ENCODE data around the gene PDE7B.

Gene PDE7B

DNA sequence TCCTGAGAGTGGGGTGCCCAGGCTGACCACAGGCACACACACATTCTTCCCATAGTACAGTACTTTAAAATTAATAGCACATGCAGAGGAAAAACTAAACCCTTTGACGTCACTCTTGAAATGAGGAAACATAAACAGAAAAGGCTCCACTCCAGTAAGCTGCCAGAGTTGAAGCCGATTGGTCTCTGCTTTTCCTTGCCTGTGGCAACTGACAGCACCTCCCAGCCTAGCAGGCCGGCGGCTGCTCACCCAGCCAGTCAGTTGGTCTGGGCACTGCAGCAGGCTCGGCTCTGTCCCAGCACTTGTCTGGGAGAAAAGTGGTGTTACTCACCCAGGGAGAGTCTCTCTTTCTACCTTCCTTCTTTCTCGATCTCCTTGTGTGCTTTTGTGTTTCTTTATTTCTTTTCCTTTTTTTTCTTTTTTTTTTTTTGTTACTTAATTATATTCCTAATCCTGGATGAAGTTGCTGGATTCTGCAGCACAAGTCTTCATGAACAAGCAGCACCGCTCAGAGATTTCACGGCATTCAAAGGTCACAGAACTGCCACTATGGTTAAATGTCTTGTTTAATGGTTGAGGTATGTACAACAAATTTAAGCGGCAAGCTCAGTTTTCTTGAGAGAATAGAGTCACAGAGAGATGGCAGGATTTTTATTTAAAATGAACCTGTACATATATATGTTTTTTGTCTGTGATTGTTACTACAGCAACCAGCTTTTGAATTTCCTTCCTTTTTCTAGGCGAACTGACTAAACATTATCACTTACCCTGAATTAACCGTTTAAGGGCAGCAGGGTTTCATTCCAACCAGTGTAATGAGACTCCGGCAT lies at the start of gene PDE7B:
Gene PDE7B, plus strand, starts transcription at position 260 of the 830 bp plus-strand sequence.
- peak within 1 kb of the TSS; percentile 69 for H3K27ac Mint-ChIP-seq
- no peaks in the 10 kb centered on the region for H3K9me3 Mint-ChIP-seq
- H3K36me3 Mint-ChIP-seq: no peaks in the 10 kb centered on the region

DNA sequence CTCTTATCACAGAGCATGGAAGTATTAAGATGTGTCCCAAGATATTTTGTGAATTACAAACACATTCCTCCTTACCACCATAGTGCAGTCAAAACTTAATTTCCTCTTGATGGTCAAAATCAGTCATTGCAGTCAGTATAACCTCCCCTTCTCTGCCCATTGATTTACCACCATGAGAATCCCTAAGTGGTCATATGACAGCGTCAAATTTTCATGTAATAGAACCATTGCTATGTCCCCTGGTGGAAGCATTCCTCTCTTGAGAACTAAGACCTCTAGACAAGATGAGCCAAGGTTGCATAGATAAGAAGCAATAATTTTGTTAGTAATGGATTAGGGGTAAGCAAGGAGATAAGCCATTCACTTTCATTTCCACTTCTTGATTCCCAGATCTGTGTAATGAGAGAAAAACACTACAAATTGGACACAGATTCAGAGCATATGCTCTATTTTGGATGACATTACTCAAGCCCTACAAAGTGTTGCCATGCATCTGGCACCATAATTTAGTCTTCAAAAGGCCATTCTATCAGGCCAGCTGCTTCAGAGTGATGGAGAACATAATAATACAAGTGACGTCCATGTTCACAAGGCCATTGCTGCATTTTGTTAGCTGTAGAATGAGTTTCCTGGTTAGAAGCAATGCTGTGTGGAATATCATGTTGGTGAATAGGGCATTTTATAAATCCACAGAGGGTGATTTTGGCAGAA lies 49.6 kb upstream of the PDE7B start:
- no peaks in the 10 kb centered on the region for H3K27me3 Mint-ChIP-seq
- CTCF ChIA-PET: no interaction called here
- DNase-seq: no peak
- H3K4me3 Mint-ChIP-seq: no peak overlapping the region
- H3K27ac Mint-ChIP-seq: no peak overlapping the region
- H3K4me1 Mint-ChIP-seq: no peaks in the 10 kb centered on the region
- H3K36me3 Mint-ChIP-seq: no peaks in the 10 kb centered on the region
- H3K9me3 Mint-ChIP-seq: no peaks in the 10 kb centered on the region

More for the DNA sequence above, at the start of gene PDE7B:
- CTCF ChIA-PET: interaction anchor here (0.7 to 2.0 kb wide), 5 partner anchors 22 to 60 kb away, joined by 3 to 9 read pairs (median 4); no protein-coding TSS in a partner anchor
- Mint-ChIP-seq H3K4me3 (peak within 1 kb of the TSS; percentile 68), H3K27me3 (peaks cover 3% of the 10 kb centered on the region), H3K4me1 (peaks cover 29% of the 10 kb centered on the region)
- DNase-seq: peak; percentile 66

DNA sequence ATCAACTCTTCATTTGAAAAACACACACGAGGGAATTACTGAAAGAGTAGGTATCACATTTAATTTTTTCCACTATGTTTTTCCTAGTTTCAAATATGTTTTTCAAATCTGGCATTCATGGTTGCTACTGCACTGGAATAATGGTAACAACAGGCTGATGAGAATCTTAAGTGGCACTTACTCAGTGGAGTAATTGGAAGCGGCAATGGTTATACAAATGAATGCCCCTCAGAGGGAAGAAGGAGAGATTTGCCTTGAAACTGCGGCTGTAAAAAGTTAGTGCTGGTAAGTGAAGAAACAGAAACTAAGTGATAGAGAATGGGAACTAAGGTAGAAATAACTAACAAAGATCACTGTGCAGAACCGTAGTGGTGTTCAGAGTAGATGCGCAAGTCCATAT lies 41.0 kb upstream of the PDE7B start:
- no peaks in the 10 kb centered on the region for H3K9me3 Mint-ChIP-seq
- no peaks in the 10 kb centered on the region for H3K27me3 Mint-ChIP-seq
- no peak overlapping the region for H3K27ac Mint-ChIP-seq
- DNase-seq: no peak
- no peaks in the 10 kb centered on the region for H3K36me3 Mint-ChIP-seq
- CTCF ChIA-PET: no interaction called here
- no peaks in the 10 kb centered on the region for H3K4me1 Mint-ChIP-seq
- H3K4me3 Mint-ChIP-seq: no peak overlapping the region

GRCh38 chr6:135811170-135811569 lies 40.3 kb upstream of the PDE7B start:
- no peak overlapping the region for H3K27ac Mint-ChIP-seq
- no peaks in the 10 kb centered on the region for H3K27me3 Mint-ChIP-seq
- no peaks in the 10 kb centered on the region for H3K4me1 Mint-ChIP-seq
- H3K36me3 Mint-ChIP-seq: no peaks in the 10 kb centered on the region
- no peaks in the 10 kb centered on the region for H3K9me3 Mint-ChIP-seq
- no peak for DNase-seq
- CTCF ChIA-PET: no interaction called here
- H3K4me3 Mint-ChIP-seq: no peak overlapping the region

DNA sequence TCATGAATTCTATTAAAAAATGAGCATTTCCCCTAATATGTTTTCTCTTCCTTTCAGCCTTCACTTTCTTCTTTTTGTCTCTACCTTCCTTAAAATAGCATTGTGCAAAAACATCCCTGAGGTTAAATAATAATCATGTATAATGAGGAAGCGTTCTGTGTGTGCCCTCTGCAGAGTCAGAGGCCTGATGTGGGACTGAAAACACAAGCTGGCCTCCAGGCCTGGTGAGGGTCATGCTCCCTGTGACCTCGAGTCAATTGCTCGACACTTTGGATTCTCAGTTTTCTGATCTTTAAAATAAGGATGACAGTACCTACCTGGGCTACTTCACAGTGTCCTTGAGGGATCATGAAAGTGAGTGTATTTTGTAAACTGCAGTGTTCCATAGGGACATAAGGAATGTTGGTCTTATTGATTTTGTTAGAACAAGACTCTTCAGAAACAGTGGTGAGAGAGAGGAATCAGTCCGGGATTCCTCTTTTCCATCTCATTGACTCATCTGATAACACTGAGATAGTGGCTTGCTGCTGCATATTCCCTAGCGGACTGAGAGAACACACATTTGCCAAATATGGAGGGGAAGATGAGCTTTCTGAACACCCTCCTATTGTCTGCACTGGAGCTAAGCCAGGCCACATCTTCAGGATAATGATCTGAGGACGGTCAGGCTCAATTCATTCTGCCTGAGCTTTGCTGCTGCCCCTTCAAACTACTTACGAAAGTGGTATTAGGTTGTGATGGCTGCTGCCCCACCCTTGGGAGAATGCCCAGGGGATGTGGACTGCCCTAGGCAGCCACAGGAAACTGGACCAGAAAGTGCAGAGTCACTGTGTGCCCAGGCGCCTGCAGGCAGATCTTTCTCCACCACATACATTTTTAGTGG lies 39.6 kb upstream of the PDE7B start:
- Mint-ChIP-seq H3K27me3 (no peaks in the 10 kb centered on the region), H3K9me3 (no peaks in the 10 kb centered on the region), H3K36me3 (no peaks in the 10 kb centered on the region), H3K4me3 (no peak overlapping the region), H3K27ac (no peak overlapping the region), H3K4me1 (no peaks in the 10 kb centered on the region)
- DNase-seq: no peak
- CTCF ChIA-PET: no interaction called here

GRCh38 chr6:135813401-135813800 lies 38.1 kb upstream of the PDE7B start:
- no peak overlapping the region for H3K4me3 Mint-ChIP-seq
- H3K27me3 Mint-ChIP-seq: peaks cover 5% of the 10 kb centered on the region
- DNase-seq: no peak
- H3K9me3 Mint-ChIP-seq: no peaks in the 10 kb centered on the region
- no peak overlapping the region for H3K27ac Mint-ChIP-seq
- CTCF ChIA-PET: no interaction called here
- no peaks in the 10 kb centered on the region for H3K4me1 Mint-ChIP-seq
- no peaks in the 10 kb centered on the region for H3K36me3 Mint-ChIP-seq

- no peaks in the 10 kb centered on the region for H3K4me1 Mint-ChIP-seq
- peaks cover 6% of the 10 kb centered on the region for H3K27me3 Mint-ChIP-seq
- CTCF ChIA-PET: no interaction called here
- DNase-seq: no peak
- H3K36me3 Mint-ChIP-seq: no peaks in the 10 kb centered on the region
- H3K4me3 Mint-ChIP-seq: no peak overlapping the region
- H3K9me3 Mint-ChIP-seq: no peaks in the 10 kb centered on the region
- no peak overlapping the region for H3K27ac Mint-ChIP-seq
Measured at GRCh38 chr6:135814043-135814442, 37.5 kb upstream of the PDE7B start.

- Mint-ChIP-seq H3K36me3 (no peaks in the 10 kb centered on the region), H3K27ac (no peak overlapping the region), H3K9me3 (no peaks in the 10 kb centered on the region), H3K27me3 (peaks cover 6% of the 10 kb centered on the region), H3K4me1 (no peaks in the 10 kb centered on the region), H3K4me3 (no peak overlapping the region)
- no peak for DNase-seq
- CTCF ChIA-PET: no interaction called here
Measured at GRCh38 chr6:135815216-135815615, 36.3 kb upstream of the PDE7B start.

DNA sequence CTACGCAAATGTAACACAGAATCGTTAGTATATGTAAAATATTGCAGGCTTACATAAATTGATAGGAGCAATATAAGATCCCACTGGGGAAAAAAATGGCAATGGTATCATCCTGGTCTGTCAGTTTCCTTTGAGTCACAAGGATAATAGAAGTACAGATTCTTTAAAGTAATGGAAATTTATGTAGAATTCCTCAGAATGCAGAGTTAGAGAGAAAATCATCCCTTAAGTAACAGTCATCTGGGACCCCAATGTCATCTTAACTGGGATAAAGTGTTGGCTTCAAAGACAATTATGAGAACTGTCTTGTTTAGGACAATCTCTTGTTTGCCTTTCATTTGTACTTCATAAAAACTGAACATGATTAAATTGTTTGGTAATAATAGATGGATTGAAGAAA lies 34.5 kb upstream of the PDE7B start:
- DNase-seq: no peak
- Mint-ChIP-seq H3K27ac (no peak overlapping the region), H3K4me3 (no peak overlapping the region), H3K4me1 (no peaks in the 10 kb centered on the region), H3K9me3 (no peaks in the 10 kb centered on the region), H3K27me3 (peaks cover 6% of the 10 kb centered on the region), H3K36me3 (no peaks in the 10 kb centered on the region)
- CTCF ChIA-PET: interaction anchor here (1.1 kb wide), 1 partner anchor 93 kb away, joined by 4 read pairs; no protein-coding TSS in a partner anchor

DNA sequence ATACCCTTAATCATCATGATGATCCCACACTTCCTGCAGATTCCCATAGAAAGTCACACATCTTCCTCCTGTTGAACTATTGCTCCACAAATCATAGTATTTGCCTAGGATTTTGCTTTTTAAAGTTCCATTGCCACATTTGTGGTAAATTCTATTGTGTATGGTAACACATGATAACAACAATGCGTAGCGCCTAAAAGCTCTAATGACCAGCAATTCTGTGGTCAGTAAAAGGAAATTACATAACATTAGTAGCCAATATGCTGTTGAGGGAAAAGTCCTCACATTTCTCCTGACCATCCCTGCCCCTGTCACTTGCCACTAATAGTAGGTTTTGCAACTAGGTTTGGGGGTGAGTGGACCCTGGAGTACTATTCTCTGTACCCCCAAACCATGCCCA lies 31.8 kb upstream of the PDE7B start:
- Mint-ChIP-seq H3K9me3 (no peaks in the 10 kb centered on the region), H3K36me3 (no peaks in the 10 kb centered on the region), H3K27me3 (peaks cover 6% of the 10 kb centered on the region), H3K27ac (no peak overlapping the region), H3K4me1 (no peaks in the 10 kb centered on the region), H3K4me3 (no peak overlapping the region)
- CTCF ChIA-PET: no interaction called here
- no peak for DNase-seq

DNA sequence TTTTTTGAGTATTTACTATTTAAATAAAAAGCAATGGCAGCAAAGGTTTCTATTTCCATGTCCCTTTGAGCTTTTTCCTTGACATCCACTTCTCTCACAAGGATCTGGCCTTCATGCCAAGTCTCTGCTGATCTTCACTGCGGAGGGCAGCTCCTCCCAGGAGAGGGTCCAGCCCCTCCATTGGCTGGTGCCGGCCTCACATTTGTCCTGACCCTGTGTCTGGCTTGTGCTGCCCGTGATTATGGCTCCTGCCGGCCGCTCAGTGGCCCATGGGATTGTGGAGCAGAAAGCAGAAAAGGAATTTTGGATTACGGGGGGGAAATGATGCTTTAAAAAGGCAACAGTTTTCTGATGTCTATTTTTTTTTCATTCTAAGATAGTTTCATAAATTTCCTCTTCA lies 31.2 kb upstream of the PDE7B start:
- Mint-ChIP-seq H3K27me3 (peaks cover 6% of the 10 kb centered on the region), H3K36me3 (no peaks in the 10 kb centered on the region), H3K4me1 (no peaks in the 10 kb centered on the region), H3K27ac (no peak overlapping the region), H3K9me3 (no peaks in the 10 kb centered on the region), H3K4me3 (no peak overlapping the region)
- CTCF ChIA-PET: no interaction called here
- DNase-seq: no peak

- no peaks in the 10 kb centered on the region for H3K9me3 Mint-ChIP-seq
- no peak overlapping the region for H3K4me3 Mint-ChIP-seq
- CTCF ChIA-PET: no interaction called here
- no peaks in the 10 kb centered on the region for H3K36me3 Mint-ChIP-seq
- no peak overlapping the region for H3K27ac Mint-ChIP-seq
- H3K27me3 Mint-ChIP-seq: no peaks in the 10 kb centered on the region
- no peaks in the 10 kb centered on the region for H3K4me1 Mint-ChIP-seq
- no peak for DNase-seq
Measured at GRCh38 chr6:135823851-135824250, 27.6 kb upstream of the PDE7B start.

- no peaks in the 10 kb centered on the region for H3K9me3 Mint-ChIP-seq
- H3K27ac Mint-ChIP-seq: no peak overlapping the region
- H3K27me3 Mint-ChIP-seq: no peaks in the 10 kb centered on the region
- DNase-seq: no peak
- no peak overlapping the region for H3K4me3 Mint-ChIP-seq
- no peaks in the 10 kb centered on the region for H3K36me3 Mint-ChIP-seq
- no peaks in the 10 kb centered on the region for H3K4me1 Mint-ChIP-seq
- CTCF ChIA-PET: interaction anchor here (1.1 kb wide), 1 partner anchor 84 kb away, joined by 4 read pairs; no protein-coding TSS in a partner anchor
Measured at GRCh38 chr6:135826236-135826804, 25.2 kb upstream of the PDE7B start.

- Mint-ChIP-seq H3K36me3 (no peaks in the 10 kb centered on the region), H3K9me3 (no peaks in the 10 kb centered on the region), H3K4me1 (no peaks in the 10 kb centered on the region), H3K27ac (no peak overlapping the region), H3K27me3 (peaks cover under 1% of the 10 kb centered on the region), H3K4me3 (no peak overlapping the region)
- no peak for DNase-seq
- CTCF ChIA-PET: no interaction called here
Measured at GRCh38 chr6:135828021-135828420, 23.5 kb upstream of the PDE7B start.
